ENCODE results near the gene SNX14.
"Not testable (repeated sequence)": the region's sequence is repeated elsewhere in the genome, so short reads cannot be mapped to it uniquely, and the experiment has no call there.

SNX14 gene

DNA sequence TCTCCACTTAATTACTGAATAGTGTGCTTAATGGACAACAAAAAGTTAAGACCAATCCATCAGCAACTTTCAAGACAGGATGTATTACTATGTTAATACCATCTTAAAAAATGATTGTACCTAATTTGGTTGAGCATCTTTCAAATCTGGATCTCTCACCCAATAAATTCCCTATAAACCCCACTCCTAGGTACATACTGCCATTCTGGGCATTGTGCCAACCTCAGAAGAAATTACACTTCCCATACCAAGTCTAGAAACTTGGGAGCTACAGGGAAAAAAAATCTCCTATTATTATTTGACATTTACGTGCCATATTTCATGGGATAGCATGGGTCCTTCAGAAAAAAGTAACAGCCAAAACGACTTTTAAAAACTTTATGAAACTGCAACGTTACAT, 43.9 kb upstream of the SNX14 start:
- no peak for TF ChIP-seq CTCF (IDR thresholded peaks at IDR 0.05; ENCODE audit: insufficient read depth, low read depth, low read length, missing control alignments)
- DNase-seq (ENCODE audit: low read depth): no peak

DNA sequence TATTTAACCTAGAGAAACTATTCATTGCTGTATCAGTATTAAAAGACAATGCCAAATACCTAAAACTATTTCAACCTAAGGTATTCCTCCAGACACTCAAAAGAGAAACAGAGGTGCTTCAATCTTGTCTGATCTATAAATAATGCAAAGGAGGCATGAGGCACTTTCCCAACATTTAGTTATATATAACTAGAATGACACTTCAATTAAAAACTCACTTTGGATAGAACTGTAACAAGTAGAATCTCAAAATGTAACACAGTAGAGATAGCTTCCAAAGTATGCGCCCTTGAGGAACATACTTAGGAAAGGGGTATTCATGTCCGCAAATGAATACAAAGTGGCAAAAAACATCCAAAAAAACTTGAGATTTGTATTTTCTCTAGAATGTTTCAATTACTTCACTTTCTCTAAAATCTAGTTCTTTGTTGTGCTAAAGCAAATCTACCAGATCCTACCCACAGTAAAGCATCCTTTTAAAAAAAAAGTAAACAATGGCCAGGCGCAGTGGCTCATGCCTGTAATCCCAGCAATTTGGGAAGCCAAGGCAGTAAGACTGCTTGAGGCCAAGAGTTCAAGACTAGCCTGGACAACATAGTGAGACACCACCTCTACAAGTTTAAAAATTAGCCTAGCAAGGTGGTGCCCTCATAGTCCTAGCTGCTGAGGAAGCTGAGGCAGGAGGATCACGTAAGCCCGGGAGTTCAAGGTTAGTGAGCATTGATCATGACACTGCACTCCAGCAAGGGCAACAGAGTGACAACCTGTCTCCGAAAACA, 38.7 kb upstream of the SNX14 start:
- DNase-seq (ENCODE audit: low read depth): no peak
- no peak overlapping the region for H3K4me3 ChIP-seq (ENCODE audit: low read length)
- no peak for TF ChIP-seq CTCF (IDR thresholded peaks at IDR 0.05; ENCODE audit: insufficient read depth, low read depth, low read length, missing control alignments)

More for the DNA sequence above, 43.9 kb upstream of the SNX14 start:
- no peak overlapping the region for H3K4me3 ChIP-seq (ENCODE audit: low read length)

DNA sequence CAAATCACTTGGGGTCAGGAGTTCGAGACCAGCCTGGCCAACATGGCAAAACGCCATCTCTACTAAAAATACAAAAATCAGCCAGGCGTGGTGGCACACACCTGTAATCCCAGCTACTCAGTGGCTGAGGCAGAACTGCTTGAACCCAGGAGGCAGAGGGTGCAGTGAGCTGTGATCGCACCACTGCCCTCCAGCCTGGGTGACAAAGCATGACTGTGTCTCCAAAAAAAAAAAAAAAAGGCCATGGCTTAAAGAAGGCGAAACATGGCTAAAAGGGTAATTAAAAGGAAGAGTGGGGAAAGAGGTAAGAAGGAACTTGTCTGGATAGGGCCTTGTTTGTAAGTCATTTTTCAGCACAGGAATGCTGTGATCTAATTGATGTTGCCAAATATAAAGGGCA, 37.5 kb upstream of the SNX14 start:
- H3K4me3 ChIP-seq (ENCODE audit: low read length): not testable (repeated sequence)
- DNase-seq (ENCODE audit: low read depth): peak; percentile 24

DNA sequence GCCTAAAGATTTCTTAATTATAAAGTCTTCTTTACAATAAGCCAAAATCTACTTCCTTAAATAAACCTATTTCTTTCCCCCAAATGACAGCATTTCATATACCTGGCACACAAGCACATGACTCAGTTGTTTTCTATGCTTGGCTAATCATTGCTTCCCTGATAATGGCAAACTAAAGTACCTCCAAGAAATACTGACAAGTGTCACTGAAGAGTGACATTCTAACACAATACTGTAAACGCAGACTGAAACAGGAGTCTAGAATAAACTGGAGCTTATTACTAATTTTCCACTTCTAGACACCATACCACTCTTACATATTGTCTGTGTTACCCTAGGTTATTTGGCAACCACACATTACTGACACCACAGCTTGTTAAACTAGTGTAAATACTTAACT, 34.7 kb upstream of the SNX14 start:
- TF ChIP-seq CTCF (IDR thresholded peaks at IDR 0.05; ENCODE audit: insufficient read depth, low read depth, low read length, missing control alignments): no peak
- H3K4me3 ChIP-seq (ENCODE audit: low read length): no peak overlapping the region
- no peak for DNase-seq (ENCODE audit: low read depth)

DNA sequence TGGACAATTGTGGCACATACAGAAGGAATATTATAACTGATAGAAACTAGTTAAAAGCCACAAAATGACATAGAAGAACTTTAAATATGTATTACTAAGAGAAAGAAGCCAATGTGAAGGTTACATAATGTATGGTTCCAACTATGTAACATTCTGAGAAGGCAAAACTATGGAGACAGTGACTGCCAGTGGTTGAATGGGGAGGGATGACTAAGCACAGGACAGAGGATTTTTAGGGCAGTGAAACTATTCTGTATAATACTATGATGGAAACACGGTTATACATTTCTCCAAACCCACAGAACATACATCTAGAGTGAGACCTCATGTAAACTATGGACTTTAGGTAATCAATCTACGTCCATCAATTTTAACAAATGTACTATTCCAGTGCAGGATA, 26.6 kb upstream of the SNX14 start:
- no peak for TF ChIP-seq CTCF (IDR thresholded peaks at IDR 0.05; ENCODE audit: insufficient read depth, low read depth, low read length, missing control alignments)
- no peak overlapping the region for H3K4me3 ChIP-seq (ENCODE audit: low read length)
- DNase-seq (ENCODE audit: low read depth): no peak

DNA sequence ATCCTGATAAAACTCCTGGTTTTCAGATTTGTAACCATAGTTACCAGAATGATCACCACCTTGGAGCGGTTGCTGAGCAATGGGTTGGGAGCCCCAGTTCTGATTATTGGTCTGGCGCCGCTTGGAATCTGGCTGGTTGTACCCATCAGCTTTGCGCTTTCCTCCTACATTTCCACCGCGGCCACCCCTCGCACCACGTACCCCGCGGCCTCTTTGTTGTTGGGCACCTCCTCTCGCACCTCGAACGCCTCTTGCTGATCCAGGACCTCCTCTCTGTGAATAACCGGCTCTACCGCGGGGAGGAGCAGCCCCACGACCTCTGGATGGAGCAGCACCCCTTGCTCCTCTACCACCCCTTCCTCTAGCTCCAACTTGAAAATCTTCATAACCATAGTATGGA, 21.1 kb upstream of the SNX14 start:
- no peak for DNase-seq (ENCODE audit: low read depth)
- no peak for TF ChIP-seq CTCF (IDR thresholded peaks at IDR 0.05; ENCODE audit: insufficient read depth, low read depth, low read length, missing control alignments)
- H3K4me3 ChIP-seq (ENCODE audit: low read length): no peak overlapping the region

GRCh38 chr6:85612690-85613474, 19.2 kb upstream of the SNX14 start:
- no peak overlapping the region for H3K4me3 ChIP-seq (ENCODE audit: low read length)
- no peak for DNase-seq (ENCODE audit: low read depth)
- no peak for TF ChIP-seq CTCF (IDR thresholded peaks at IDR 0.05; ENCODE audit: insufficient read depth, low read depth, low read length, missing control alignments)
